Lower leg skin (tissue), 3 donors: ENCODE data around the gene PCDHB12.

Experiments
- POLR2A ChIP-seq, 2 donors: fragments of 450-650 bp; IDR thresholded peaks; one replicate each; pipeline ENCODE4 v1.6.1; 2016 to 2017; ENCODE audit warnings: antibody characterized with exemption in 2 of 2, mild to moderate bottlenecking in 1 of 2, moderate library complexity in 1 of 2
- TF ChIP-seq, protein P1 (sequence below), 3 donors: fragments of 450-650 bp; IDR thresholded peaks; one replicate each; pipeline ENCODE4 v1.5.1; 2016; ENCODE audit warnings: antibody characterized with exemption in 3 of 3, mild to moderate bottlenecking in 3 of 3, moderate library complexity in 2 of 3

DNA sequence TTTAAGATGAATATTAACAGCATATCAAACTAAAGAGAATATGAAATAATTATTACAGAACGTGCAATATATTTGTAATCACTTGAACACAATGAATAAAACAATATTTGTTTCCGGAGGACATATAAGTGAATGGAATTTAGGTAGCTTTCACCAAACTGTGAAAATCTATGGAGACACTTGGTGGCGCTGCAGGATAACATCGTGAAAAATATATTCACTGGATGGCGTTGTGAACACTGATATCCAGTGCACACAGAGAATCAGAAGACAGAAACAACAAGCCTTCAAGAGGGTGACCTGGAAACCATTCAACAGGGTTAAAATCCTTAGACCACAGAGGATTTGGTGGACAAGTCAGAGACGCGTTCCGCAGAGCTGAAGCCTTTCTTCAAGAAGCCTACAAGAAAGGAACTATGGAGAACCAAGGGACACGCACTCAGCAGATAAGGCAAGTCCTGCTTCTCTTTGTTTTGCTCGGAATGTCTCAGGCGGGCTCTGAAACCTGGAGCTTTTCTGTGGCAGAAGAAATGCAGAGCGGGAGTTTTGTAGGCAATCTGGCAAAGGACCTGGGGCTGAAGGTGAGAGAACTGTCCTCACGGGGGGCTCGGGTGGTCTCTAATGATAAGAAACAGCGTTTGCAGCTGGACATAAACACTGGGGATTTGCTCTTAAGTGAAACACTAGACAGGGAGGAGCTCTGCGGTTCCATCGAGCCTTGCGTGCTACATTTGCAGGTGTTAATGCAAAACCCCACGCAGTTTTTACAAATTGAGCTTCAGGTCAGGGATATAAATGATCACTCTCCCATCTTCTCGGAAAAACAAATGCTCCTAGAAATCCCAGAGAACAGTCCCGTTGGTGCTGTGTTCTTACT is 8.9 kb upstream of the PCDHB12 start, which contains the start of gene PCDHB11:
- TF ChIP-seq, protein P1, sequence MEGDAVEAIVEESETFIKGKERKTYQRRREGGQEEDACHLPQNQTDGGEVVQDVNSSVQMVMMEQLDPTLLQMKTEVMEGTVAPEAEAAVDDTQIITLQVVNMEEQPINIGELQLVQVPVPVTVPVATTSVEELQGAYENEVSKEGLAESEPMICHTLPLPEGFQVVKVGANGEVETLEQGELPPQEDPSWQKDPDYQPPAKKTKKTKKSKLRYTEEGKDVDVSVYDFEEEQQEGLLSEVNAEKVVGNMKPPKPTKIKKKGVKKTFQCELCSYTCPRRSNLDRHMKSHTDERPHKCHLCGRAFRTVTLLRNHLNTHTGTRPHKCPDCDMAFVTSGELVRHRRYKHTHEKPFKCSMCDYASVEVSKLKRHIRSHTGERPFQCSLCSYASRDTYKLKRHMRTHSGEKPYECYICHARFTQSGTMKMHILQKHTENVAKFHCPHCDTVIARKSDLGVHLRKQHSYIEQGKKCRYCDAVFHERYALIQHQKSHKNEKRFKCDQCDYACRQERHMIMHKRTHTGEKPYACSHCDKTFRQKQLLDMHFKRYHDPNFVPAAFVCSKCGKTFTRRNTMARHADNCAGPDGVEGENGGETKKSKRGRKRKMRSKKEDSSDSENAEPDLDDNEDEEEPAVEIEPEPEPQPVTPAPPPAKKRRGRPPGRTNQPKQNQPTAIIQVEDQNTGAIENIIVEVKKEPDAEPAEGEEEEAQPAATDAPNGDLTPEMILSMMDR (IDR thresholded peaks at IDR 0.05), result no peak
- TF ChIP-seq POLR2A (IDR thresholded peaks at IDR 0.05), result no peak
